Upper lobe of right lung (tissue), 1 donor: ENCODE results near the gene FCRL1. TPM values are rescaled to one million over a fixed set of nuclear protein-coding genes. Genes with fewer than 3 reads are reported as not detected.

Experiments
- ATAC-seq: fragments of 200-7000 bp; cut with Tn5 transposase; one replicate; pipeline ENCODE4 v1.9.1; 2020; ENCODE audit warnings: mild to moderate bottlenecking, moderate library complexity
- DNase-seq: peaks from one replicate; pipeline ENCODE4 v3.0.0-alpha.2; 2020
- H3K27ac ChIP-seq: fragments of 200-600 bp; one replicate; pipeline ENCODE4 v1.8.0; 2022
- H3K27me3 ChIP-seq: fragments of 200-600 bp; one replicate; pipeline ENCODE4 v1.8.0; 2022; ENCODE audit warnings: mild to moderate bottlenecking
- H3K36me3 ChIP-seq: fragments of 200-600 bp; one replicate; pipeline ENCODE4 v1.8.0; 2022
- H3K4me1 ChIP-seq: fragments of 200-600 bp; one replicate; pipeline ENCODE4 v1.8.0; 2022
- H3K4me3 ChIP-seq: fragments of 200-600 bp; one replicate; pipeline ENCODE4 v1.8.0; 2022; ENCODE audit warnings: mild to moderate bottlenecking
- H3K9me3 ChIP-seq: fragments of 200-600 bp; one replicate; pipeline ENCODE4 v1.8.0; 2022
- CTCF ChIP-seq: fragments of 200-600 bp; IDR thresholded peaks from one replicate; pipeline ENCODE4 v1.8.0; 2022; ENCODE audit warnings: antibody characterized with exemption
- intact Hi-C: fragments of 100-400 bp; cut with DNase I; formaldehyde crosslinking; loops from one replicate; pipeline ENCODE4 v1.11.0; 2022
- total RNA-seq: library from RNA; stranded (reverse); fragmentation: NEBNext Ultra II Directional; extraction: Animal tissue kit (Norgen Biotek cat#: 25700); gene quantifications from one replicate; pipeline ENCODE4 v1.2.1, GENCODE V29; 2021
- donor health status: DM: no; HTN: yes; CAD: no; lungs with severe emphysema.

Gene FCRL1
- total RNA-seq, 1 donor from 2014 or later, result 1.4 TPM

DNA sequence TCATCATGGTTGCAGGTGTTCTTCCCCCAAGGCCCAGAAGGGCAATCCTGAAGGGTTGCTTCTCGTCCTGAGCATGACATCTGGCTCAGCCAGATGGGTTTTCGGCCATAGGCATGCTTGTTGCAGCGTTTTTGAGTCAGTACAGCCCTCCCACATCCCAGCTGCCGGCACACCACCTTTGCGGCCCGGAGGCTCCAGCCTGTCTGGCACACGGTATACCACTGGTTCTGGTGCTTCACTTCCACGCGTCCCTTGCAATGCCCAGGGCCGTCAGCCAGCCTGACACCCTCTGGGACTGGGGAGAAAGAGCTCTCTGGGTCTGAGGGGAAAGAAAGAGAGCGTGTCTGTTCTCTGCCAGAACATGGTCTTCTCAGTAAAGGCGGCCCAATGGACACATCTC lies 14.5 kb upstream of the FCRL1 start:
- no peaks in the 10 kb centered on the region for H3K9me3 ChIP-seq
- no peak for TF ChIP-seq CTCF
- H3K36me3 ChIP-seq, result no peaks in the 10 kb centered on the region
- no peaks in the 10 kb centered on the region for H3K27me3 ChIP-seq
- intact Hi-C loops, result no loop called here
- DNase-seq (no peak), ATAC-seq (peak; percentile 19)
- H3K4me3 ChIP-seq, result no peak overlapping the region
- no peaks in the 10 kb centered on the region for H3K4me1 ChIP-seq
- no peak overlapping the region for H3K27ac ChIP-seq

- ATAC-seq, result no peak
Observed at GRCh38 chr1:157833145-157833544, 13.2 kb upstream of the FCRL1 start.

DNA sequence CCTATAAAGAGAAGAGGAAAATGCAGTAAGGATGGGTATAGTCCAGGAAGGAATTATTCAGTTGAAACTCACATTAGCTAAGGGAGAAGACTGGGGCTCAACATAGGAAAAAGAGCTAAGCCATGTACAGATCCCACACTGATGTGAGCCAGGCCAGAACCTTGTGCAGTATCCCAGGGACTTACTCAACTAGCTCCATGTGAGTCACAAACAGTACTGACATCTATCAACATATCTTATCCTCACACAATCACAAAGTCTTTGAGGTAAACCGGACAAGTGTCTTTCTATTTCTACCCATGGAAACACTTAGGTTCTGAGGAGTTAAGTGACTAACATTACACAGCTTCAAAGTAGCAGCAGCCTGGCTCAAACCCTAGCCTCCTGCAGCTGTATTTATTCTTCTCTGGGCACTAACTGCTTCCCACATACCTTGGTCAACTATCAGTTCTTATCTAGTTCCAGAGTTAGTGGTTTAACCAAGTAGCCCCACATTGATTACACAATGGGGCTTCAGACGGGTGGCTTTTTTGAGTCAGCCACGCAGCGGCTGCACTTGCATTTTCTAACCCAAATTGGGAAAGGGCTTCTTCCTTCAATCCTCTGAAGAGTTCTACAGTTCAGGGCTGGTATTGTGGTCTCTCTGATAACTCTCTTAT lies 12.2 kb upstream of the FCRL1 start:
- Histone ChIP-seq H3K4me3 (no peak overlapping the region), H3K27me3 (no peaks in the 10 kb centered on the region), H3K27ac (no peak overlapping the region), H3K9me3 (no peaks in the 10 kb centered on the region), H3K4me1 (no peaks in the 10 kb centered on the region), H3K36me3 (no peaks in the 10 kb centered on the region)
- TF ChIP-seq CTCF, result no peak
- intact Hi-C loops, result no loop called here
- no peak for DNase-seq
- no peak for ATAC-seq

More at GRCh38 chr1:157833145-157833544, 13.2 kb upstream of the FCRL1 start:
- H3K27me3 ChIP-seq, result no peaks in the 10 kb centered on the region
- no peak overlapping the region for H3K4me3 ChIP-seq
- intact Hi-C loops, result no loop called here
- H3K4me1 ChIP-seq, result no peaks in the 10 kb centered on the region
- DNase-seq, result no peak
- no peak for TF ChIP-seq CTCF
- H3K36me3 ChIP-seq, result no peaks in the 10 kb centered on the region
- no peaks in the 10 kb centered on the region for H3K9me3 ChIP-seq
- H3K27ac ChIP-seq, result no peak overlapping the region

- ATAC-seq (no peak), DNase-seq (no peak)
- intact Hi-C loops, result no loop called here
- Histone ChIP-seq H3K27ac (no peak overlapping the region), H3K36me3 (no peaks in the 10 kb centered on the region), H3K4me3 (no peak overlapping the region), H3K4me1 (no peaks in the 10 kb centered on the region), H3K9me3 (no peaks in the 10 kb centered on the region), H3K27me3 (no peaks in the 10 kb centered on the region)
- no peak for TF ChIP-seq CTCF
Observed at GRCh38 chr1:157830887-157831286, 11.0 kb upstream of the FCRL1 start.

DNA sequence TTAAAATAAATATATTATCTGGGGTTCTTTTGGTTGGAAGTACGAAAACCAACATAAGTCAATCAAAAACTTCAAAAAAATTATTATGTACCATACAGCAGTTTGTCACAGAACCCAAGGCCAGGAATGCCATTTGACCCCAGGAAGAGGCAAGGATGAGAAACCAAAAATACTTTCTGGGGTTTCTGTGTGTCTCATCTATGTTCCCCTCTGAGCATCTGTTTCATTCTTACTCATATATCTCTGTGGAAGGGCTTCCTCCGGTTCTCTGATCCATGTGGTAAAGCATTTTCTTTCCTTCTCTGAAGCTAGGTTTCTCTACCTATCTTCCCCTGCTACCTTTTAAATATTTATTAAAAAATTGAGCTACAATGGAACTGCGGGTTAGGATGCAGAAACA lies 9.8 kb upstream of the FCRL1 start:
- Histone ChIP-seq H3K9me3 (no peaks in the 10 kb centered on the region), H3K36me3 (no peaks in the 10 kb centered on the region), H3K27me3 (no peaks in the 10 kb centered on the region), H3K4me3 (no peak overlapping the region), H3K27ac (no peak overlapping the region), H3K4me1 (no peaks in the 10 kb centered on the region)
- intact Hi-C loops, result no loop called here
- DNase-seq (no peak), ATAC-seq (no peak)
- no peak for TF ChIP-seq CTCF

DNA sequence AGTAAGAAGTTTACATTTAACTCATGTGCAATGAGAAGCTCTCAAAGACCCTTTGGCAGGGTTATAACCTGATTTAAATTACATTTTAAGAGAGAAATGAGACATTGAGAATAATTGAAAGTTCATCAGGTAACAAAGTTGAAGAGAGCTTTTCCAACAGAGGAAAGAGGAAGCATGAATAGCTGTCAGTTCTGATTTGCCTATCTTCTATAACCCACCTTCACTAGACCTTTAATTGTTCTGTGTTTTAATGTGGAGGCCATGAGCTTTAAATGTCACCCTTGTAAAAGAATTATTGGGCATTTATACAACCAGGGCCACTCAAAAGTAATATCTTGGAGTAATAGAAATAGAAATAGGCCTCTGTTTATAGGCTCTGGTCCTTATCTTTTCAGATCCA lies 9.3 kb upstream of the FCRL1 start:
- Histone ChIP-seq H3K4me1 (no peaks in the 10 kb centered on the region), H3K27me3 (no peaks in the 10 kb centered on the region), H3K4me3 (no peak overlapping the region), H3K27ac (no peak overlapping the region), H3K9me3 (no peaks in the 10 kb centered on the region), H3K36me3 (no peaks in the 10 kb centered on the region)
- DNase-seq, result no peak
- intact Hi-C loops, result no loop called here
- no peak for ATAC-seq
- TF ChIP-seq CTCF, result no peak
